Astrocyte (in vitro differentiated cells and primary cell): ENCODE measurements around the gene HINT2. TPM values are rescaled to one million over a fixed set of nuclear protein-coding genes. Genes with fewer than 3 reads are reported as not detected.

ENCODE experiments used
- DNase-seq: peaks from one replicate; pipeline ENCODE4 v3.0.0-alpha.2; 2010; ENCODE audit warnings: low read depth
- FAIRE-seq: peaks from 2 replicates; lab custom pipeline; 2011; peaks lifted over from hg19 to GRCh38; lab: Jason Lieb, UNC
- H2AFZ ChIP-seq: 2 replicates; pipeline ENCODE4 v1.6.0; 2012; ENCODE audit warnings: low read depth, low read length, inconsistent platforms
- H3K27ac ChIP-seq: 2 replicates; pipeline ENCODE4 v1.5.1; 2011; ENCODE audit warnings: low read depth, low read length, inconsistent platforms
- H3K27me3 ChIP-seq: 2 replicates; pipeline ENCODE4 v1.6.0; 2011; ENCODE audit warnings: low read length, inconsistent platforms; ENCODE audit not compliant: insufficient read depth
- H3K36me3 ChIP-seq: 2 replicates; pipeline ENCODE4 v1.5.1; 2011; ENCODE audit warnings: low read length, inconsistent platforms; ENCODE audit not compliant: insufficient read depth
- H3K4me1 ChIP-seq: 2 replicates; pipeline ENCODE4 v1.5.1; 2011; ENCODE audit warnings: low read length, inconsistent platforms; ENCODE audit not compliant: insufficient read depth
- H3K4me2 ChIP-seq: 2 replicates; pipeline ENCODE4 v1.6.0; 2012; ENCODE audit warnings: low read length, inconsistent platforms
- H3K4me3 ChIP-seq: 2 replicates; pipeline ENCODE4 v1.5.1; 2011; ENCODE audit warnings: low read depth, mild to moderate bottlenecking, low read length, inconsistent platforms; ENCODE audit not compliant: insufficient read depth
- H3K79me2 ChIP-seq: 2 replicates; pipeline ENCODE4 v1.6.0; 2012; ENCODE audit warnings: mild to moderate bottlenecking, low read length, inconsistent platforms; ENCODE audit not compliant: insufficient read depth
- H3K9ac ChIP-seq: 2 replicates; pipeline ENCODE4 v1.6.0; 2012; ENCODE audit warnings: mild to moderate bottlenecking, low read length, inconsistent platforms
- H3K9me3 ChIP-seq: 2 replicates; pipeline ENCODE4 v1.5.1; 2012; ENCODE audit warnings: low read depth, mild to moderate bottlenecking, low read length, inconsistent platforms; ENCODE audit not compliant: insufficient read depth
- H4K20me1 ChIP-seq: 2 replicates; pipeline ENCODE4 v1.6.0; 2012; ENCODE audit warnings: low read length, inconsistent platforms; ENCODE audit not compliant: insufficient read depth
- H3K27ac Mint-ChIP-seq: one replicate; pipeline ENCODE4 v1.8.0; 2021; ENCODE audit warnings: mild to moderate bottlenecking, mixed read lengths; ENCODE audit not compliant: unreplicated experiment
- H3K27me3 Mint-ChIP-seq: one replicate; pipeline ENCODE4 v1.8.0; 2021; ENCODE audit warnings: low read depth, mixed read lengths; ENCODE audit not compliant: unreplicated experiment
- H3K36me3 Mint-ChIP-seq: one replicate; pipeline ENCODE4 v1.8.0; 2021; ENCODE audit warnings: low read depth, mixed read lengths; ENCODE audit not compliant: unreplicated experiment
- H3K4me1 Mint-ChIP-seq: one replicate; pipeline ENCODE4 v1.8.0; 2021; ENCODE audit warnings: low read depth, mixed read lengths; ENCODE audit not compliant: unreplicated experiment
- H3K4me3 Mint-ChIP-seq: one replicate; pipeline ENCODE4 v1.8.0; 2021; ENCODE audit warnings: mild to moderate bottlenecking, moderate library complexity, mixed read lengths; ENCODE audit not compliant: unreplicated experiment
- H3K9me3 Mint-ChIP-seq: one replicate; pipeline ENCODE4 v1.8.0; 2021; ENCODE audit warnings: mild to moderate bottlenecking, mixed read lengths; ENCODE audit not compliant: unreplicated experiment
- CTCF ChIP-seq: IDR thresholded peaks from 2 replicates; pipeline ENCODE4 v1.5.1; 2011; ENCODE audit warnings: low read depth, mild to moderate bottlenecking, inconsistent platforms, low read length, moderate library complexity; ENCODE audit not compliant: insufficient read depth
- EZH2 ChIP-seq: IDR thresholded peaks from 2 replicates; pipeline ENCODE4 v1.6.1; 2012; ENCODE audit warnings: mild to moderate bottlenecking, low read length, inconsistent platforms; ENCODE audit not compliant: insufficient read depth
- total RNA-seq: library from RNA; stranded (reverse); gene quantifications from 2 replicates; pipeline ENCODE4 v1.2.1, GENCODE V29; 2021

The HINT2 gene
- total RNA-seq, 1 donor from 2014 or later, result 22.8 TPM

- FAIRE-seq, result peak; percentile 68
These were observed 2.7 kb downstream of the HINT2 start, which contains the start of gene SPAG8 for GRCh38 chr9:35812025-35812602. SPAG8 (minus strand) TSS chr9:35812262; CDS start chr9:35812147, 115 bp downstream.

GRCh38 chr9:35811381-35812024 lies 3.3 kb downstream of the HINT2 start:
- peaks cover 4% of the 10 kb centered on the region for H3K79me2 ChIP-seq
- H4K20me1 ChIP-seq, result no peaks in the 10 kb centered on the region
- Mint-ChIP-seq H3K27ac (peak overlapping the region; percentile 80), H3K4me3 (peak overlapping the region; percentile 81), H3K36me3 (peaks cover 10% of the 10 kb centered on the region), H3K4me1 (peaks cover 11% of the 10 kb centered on the region), H3K27me3 (no peaks in the 10 kb centered on the region), H3K9me3 (no peaks in the 10 kb centered on the region)
- DNase-seq (no peak), FAIRE-seq (no peak)
- TF ChIP-seq EZH2 (no peak), CTCF (no peak)
- H2AFZ ChIP-seq, result peak overlapping the region; percentile 80
- H3K9ac ChIP-seq, result peak overlapping the region; percentile 38
- H3K4me1 ChIP-seq, result peaks cover 15% of the 10 kb centered on the region
- peak overlapping the region; percentile 64 for H3K4me3 ChIP-seq
- H3K9me3 ChIP-seq, result no peaks in the 10 kb centered on the region
- no peak overlapping the region for H3K27ac ChIP-seq
- peaks cover 10% of the 10 kb centered on the region for H3K36me3 ChIP-seq
- no peaks in the 10 kb centered on the region for H3K27me3 ChIP-seq
- peak overlapping the region; percentile 90 for H3K4me2 ChIP-seq

More at GRCh38 chr9:35812025-35812602, 2.7 kb downstream of the HINT2 start, which contains the start of gene SPAG8:
- H3K4me1 Mint-ChIP-seq, result peaks cover 11% of the 10 kb centered on the region
- peak within 1 kb of the TSS; percentile 90 for H3K4me2 ChIP-seq
- DNase-seq, result peak; percentile 94
- peak within 1 kb of the TSS; percentile 64 for H3K4me3 ChIP-seq
- peak within 1 kb of the TSS; percentile 80 for H3K27ac Mint-ChIP-seq
- H3K9ac ChIP-seq, result peak within 1 kb of the TSS; percentile 69
- no peaks in the 10 kb centered on the region for H3K27me3 ChIP-seq
- H3K79me2 ChIP-seq, result peaks cover 4% of the 10 kb centered on the region
- H3K9me3 ChIP-seq, result no peaks in the 10 kb centered on the region
- no peaks in the 10 kb centered on the region for H3K9me3 Mint-ChIP-seq
- TF ChIP-seq CTCF (no peak), EZH2 (no peak)
- H3K36me3 ChIP-seq, result peaks cover 10% of the 10 kb centered on the region
- H3K27ac ChIP-seq, result no peak within 1 kb of the TSS
- peak within 1 kb of the TSS; percentile 81 for H3K4me3 Mint-ChIP-seq
- peaks cover 15% of the 10 kb centered on the region for H3K4me1 ChIP-seq
- H3K36me3 Mint-ChIP-seq, result peaks cover 6% of the 10 kb centered on the region
- no peaks in the 10 kb centered on the region for H4K20me1 ChIP-seq
- H3K27me3 Mint-ChIP-seq, result no peaks in the 10 kb centered on the region
- H2AFZ ChIP-seq, result peak within 1 kb of the TSS; percentile 80
